ENCODE results near the gene CFDP1.

- TF ChIP-seq CTCF (IDR thresholded peaks at IDR 0.05) (no peak), EZH2 (IDR thresholded peaks at IDR 0.05; ENCODE audit: borderline replicate concordance, insufficient read depth, low read depth, low read length, poor library complexity, severe bottlenecking) (no peak)
Observed at GRCh38 chr16:75458029-75458428, 24.7 kb upstream of the CFDP1 start.

Data from B cell (primary cell).